NCI-H1092 treated with DMSO at 0.1 percent for 48 hours (cell line): ENCODE results near the gene CDK7.
"Not testable (repeated sequence)": the region's sequence is repeated elsewhere in the genome, so short reads cannot be mapped to it uniquely, and the experiment has no call there.

Source experiments
- DNase-seq: peaks from one replicate; lab custom pipeline; 2025; lab: John Stamatoyannopoulos, UW

The CDK7 gene

DNA sequence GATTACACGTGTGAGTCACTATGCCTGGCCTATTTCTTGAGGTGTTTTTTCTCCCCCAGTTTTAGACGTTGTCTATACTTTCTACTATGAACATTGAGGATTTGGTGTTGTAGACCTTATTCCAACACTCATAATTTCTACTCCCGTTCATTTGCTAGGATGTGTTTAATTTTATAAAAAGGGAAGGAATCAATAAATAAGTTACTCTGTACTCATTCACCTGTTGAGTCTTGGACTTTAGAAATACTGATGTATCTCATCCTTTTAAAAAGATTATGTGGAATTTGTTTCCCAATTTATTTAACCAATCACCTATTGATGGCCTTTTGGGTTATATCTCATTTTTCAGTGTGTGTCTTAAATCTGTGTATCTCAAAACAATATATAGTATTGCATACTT, 3.2 kb downstream of the CDK7 start:
- no peak for DNase-seq

DNA sequence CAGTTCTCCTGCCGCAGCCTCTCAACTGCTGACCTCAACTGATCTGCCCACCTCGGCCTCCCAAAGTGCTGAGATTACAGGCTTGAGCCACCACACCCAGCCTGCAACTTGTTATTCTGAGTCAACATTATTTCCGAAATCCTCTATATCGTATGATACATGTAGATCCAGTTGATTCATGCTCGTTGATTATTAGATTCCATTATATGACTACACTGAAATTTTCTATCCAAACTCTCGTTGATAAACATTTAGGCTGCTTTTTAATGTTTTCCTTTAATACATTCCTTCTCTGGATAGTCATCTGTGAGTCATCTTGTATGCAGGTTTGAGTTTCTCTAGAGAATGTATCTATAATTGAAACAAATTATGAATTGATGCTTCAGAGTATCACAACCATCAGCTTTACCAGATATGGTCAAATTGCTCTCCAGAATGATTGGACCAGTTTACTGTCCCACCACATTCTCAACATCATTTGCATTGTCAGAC, 4.1 kb downstream of the CDK7 start:
- DNase-seq: no peak

DNA sequence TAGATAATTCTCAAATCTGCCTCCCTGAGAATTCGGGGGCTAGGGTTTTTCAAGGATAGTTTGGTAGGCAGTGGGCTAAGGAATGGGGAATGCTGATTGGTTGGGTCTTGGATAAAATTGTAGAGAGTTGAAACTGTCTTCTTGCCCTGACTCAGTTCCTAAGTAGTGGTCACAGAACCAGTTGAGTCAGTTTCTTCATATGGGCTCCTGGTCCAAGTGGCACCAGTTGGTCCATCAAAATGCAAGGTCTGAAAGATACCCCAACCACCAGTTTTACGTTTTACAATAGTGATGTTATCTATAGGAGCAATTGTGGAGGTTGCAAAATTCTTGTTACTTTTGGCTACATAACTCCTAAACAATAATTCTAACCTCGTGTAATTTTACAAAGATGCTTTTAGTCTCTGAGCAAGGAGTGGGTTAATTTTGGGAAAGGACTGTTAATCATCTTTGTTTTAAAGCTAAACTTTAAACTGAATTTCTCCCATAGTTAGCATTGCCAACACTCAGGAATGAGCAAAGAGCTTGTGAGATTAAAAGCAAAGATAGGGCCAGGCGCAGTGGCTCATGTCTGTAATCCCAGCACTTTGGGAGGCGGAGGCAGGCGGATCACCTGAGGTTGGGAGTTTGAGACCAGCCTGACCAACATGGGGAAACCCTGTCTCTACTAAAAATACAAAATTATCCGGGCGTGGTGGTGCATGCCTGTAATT, 7.7 kb downstream of the CDK7 start:
- no peak for DNase-seq

DNA sequence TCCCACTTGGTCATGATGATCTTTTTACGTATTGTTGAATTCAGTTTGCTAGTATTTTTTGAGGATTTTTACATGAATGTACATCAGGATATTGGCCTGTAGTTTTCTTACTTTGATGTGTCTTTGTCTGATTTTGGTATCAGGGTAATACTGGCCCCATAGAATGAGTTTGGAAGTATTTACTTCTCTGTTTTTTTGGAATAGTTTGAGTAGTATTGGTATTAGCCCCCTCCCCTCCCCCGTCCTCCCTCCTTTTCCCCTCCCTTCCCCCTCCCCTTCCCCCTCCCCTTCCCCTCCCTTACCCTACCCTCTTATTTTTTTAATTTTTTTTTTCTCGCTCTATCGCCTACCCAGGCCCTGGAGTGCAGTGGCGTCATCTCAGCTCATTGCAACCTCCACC, 10.3 kb downstream of the CDK7 start:
- DNase-seq: no peak

DNA sequence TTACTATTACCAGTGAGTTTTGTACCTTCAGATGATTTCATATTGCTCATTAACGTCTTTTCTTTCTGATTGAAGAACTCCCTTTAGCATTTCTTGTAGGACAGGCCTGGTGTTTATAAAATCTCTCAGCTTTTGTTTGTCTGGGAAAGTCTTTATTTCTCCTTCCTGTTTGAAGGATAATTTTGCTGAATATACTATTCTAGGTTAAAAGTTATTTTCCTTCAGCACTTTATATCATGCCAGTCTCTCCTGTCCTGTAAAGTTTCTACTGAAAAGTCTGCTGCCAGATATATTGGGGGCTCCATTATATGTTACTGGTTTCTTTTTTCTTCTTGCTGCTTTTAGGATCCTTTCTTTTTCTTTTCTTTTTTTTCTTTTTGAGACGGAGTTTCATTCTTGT, 13.3 kb downstream of the CDK7 start:
- no peak for DNase-seq

DNA sequence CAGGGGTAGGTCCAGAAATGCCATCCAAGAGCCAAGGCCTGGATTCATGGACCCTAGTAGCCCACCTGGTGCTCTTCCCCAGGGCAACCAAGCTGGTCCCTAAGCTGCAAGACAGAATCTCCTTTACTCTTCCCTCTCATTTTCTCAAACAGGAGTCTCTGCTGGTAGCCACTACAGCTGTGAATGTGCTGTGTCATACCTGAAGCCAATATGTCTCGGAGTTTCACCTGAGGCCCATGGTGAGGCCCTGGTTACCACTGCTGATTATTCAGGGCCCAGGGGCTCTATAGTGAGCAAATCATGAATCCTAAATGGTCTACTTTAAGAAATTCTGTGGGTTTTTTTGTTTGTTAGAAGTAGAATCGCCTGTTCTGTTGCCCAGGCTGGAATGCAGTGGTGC, 15.9 kb downstream of the CDK7 start:
- DNase-seq: no peak

DNA sequence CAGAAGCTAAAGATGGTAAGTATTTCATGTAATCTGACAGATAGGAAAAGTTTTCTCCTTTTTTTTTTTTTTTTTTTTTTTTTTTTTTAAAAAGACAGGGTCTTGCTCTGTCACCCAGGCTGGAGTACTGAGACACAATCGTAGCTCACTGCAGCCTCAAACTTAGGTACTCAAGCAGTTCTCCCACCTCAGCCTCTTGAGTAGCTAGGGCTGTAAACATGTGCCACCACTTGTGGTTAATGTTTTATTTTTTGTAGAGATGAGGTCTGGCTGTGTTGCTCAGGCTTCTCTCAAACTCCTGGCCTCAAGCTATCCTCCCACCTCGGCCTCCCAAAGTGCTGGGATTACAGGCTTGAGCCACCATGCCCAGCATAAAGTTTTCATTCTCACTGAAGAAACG, 17.8 kb downstream of the CDK7 start:
- DNase-seq: no peak

DNA sequence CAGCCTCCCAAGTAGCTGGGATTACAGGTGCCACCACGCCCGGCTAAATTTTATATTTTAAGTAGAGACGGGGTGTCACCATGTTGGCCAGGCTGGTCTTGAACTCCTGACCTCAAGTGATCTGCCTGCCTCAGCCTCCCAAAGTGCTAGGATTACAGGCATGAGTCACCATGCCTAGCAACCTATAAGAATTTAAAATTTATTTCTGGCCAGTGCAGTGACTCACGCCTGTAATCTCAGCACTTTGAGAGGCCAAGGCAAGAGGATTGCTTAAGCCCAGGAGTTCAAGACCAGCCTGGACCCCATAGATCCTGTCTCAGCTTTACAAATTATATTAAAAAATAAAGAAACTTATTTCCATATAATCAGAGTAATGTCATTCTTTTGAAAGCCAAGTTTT, 21.3 kb downstream of the CDK7 start:
- not testable (repeated sequence) for DNase-seq

DNA sequence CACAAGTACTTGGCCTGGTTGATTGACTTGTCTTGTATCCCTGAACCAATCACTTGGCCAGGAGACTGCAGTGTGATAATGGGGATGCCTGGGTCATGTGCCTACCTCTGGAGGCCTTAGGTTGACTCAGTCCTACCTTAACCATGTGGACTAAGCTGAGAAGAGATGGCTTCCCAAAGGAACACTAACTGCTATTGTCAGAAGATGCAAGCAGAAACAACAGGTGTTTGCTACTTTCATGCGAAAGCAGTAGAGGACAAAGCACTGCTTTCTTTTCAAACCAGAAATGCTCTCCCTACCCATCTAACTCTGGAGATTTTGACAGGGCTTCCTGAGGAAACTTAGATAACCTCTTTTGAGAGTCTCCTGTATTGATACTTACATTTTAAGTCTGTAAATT, 22.9 kb downstream of the CDK7 start:
- DNase-seq: no peak

DNA sequence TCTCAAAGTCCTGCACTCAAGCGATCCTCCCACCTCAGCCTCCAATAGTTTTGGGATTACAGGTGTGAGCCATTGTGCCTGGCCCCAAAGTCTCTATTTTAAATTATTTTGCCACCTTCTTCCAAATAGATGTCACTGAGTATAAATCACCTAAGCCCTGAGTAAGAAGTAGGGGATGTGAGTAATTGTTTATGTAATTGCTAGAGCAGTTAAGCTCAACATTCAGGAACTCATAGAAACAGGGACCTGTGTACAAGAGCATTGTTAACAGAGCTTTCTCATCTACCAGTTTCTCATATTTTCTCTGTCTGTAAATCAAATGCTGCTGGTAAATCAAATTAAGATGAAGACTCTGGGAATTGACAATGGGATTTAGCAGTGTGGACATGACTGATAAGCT, 26.3 kb downstream of the CDK7 start:
- DNase-seq: no peak

DNA sequence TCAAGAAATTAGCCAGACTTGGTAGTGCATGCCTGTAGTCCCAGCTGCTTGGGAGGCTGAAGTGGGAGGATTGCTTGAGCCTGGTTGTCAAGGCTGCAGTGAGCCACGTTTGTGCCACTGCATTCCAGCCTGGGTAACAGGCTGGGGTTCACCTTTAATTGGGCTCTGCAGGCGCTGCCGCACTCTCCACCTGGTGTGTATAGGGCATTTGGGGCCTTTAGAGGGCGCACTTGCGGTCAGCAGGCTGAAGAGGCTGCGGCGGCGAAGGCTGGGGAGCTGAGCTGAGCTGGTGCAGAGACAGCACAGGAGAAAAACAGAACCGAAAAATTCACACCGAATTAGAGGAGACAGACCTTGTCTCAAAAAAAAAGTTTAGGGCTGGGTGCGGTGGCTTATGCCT, 31.2 kb downstream of the CDK7 start:
- no peak for DNase-seq

DNA sequence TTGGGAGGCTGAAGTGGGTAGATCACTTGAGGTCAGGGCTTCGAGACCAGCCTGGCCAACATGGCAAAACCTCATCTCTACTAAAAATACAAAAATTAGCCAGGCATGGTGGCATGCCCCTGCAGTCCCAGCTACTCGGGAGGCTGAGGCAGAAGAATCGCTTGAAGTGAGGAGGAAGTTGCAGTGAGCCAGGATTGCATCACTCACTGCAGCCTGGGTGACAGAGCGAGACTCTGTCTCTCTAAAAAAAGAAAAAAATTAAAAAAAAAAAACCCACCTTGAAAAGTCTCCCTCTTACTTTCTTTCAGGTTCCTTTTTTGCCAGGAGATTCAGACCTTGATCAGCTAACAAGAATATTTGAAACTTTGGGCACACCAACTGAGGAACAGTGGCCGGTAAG, 34.2 kb downstream of the CDK7 start:
- DNase-seq: no peak

DNA sequence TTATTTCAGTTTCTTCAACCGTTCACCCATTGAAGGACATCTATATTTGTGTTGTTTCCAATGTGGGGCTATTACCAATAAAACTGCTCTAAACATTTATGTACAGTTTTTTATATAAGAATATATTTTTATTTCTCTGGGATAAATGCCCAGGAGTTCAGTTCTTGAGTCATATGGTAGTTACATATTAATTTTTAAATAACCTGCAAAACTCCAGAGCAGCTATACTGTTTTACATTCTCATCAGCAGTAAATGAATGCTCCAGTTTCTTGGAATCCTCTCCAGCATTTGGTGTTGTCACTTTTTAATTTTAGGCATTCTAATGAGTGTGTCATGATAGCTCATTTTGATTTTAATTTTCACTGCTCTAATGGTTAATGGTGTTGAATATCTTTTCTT, 36.2 kb downstream of the CDK7 start:
- DNase-seq: no peak

DNA sequence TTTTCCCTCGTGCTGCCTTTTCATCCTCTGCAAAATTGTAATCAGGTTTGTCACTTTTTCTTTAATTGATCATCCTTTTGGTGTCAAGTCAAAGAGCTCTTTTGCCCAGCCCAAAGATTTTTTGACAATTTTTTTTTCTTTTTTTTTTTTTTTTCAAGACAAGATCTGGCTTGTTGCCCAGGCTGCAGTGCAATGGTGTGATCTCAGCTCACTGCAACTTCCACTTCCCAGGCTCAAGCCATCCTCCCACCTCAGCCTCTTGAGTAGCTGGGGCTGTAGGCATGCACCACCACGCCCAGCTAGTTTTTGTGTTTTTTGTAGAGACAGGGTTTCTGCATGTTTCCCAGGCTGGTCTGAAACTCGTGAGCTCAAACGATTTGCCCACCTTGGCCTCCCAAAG, 36.7 kb downstream of the CDK7 start:
- no peak for DNase-seq

DNA sequence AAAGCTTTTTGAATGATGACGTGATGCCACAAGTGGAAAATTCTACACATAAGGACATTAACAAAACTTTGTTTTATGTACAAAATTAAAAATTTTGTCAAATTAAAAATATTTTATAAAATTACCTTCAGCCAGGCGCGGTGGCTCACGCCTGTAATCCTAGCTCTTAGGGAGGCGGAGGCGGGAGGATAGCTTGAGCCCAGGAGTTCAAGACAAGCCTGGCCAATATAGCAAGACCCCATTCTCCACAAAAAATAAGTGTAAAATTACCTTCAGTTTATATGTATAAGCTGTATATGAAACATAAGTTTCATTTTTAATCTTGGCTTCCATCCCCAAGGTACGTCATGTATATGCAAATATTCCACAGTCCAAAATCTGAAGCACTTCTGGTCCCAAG, 40.9 kb downstream of the CDK7 start:
- DNase-seq: no peak

DNA sequence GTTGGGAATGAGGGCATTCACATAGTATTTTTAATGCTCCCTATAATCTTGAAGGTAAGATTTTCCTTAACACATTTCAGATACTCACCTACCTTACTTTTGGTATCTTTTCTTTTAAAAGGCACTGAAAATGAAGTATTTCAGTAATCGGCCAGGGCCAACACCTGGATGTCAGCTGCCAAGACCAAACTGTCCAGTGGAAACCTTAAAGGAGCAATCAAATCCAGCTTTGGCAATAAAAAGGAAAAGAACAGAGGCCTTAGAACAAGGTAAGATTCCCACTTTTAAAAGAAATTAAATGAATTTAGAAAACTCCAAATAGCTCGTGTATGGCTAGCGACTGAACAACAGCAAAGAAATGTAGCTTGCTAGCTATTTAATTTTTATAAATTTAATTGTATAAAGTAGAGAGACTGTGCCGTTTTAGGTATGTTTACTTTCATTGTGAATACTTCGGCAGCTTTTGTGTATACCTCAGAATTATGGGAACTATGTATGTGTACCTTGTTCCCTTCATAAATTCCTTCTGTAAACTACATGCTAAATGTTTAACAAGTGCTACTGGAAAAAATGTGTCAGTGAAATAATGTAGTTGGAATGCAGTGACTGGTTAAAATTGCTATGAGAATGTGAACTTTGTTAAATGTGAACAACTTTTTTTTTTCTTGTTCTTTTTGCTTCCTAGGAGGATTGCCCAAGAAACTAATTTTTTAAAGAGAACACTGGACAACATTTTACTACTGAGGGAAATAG, 41.9 kb downstream of the CDK7 start:
- no peak for DNase-seq

DNA sequence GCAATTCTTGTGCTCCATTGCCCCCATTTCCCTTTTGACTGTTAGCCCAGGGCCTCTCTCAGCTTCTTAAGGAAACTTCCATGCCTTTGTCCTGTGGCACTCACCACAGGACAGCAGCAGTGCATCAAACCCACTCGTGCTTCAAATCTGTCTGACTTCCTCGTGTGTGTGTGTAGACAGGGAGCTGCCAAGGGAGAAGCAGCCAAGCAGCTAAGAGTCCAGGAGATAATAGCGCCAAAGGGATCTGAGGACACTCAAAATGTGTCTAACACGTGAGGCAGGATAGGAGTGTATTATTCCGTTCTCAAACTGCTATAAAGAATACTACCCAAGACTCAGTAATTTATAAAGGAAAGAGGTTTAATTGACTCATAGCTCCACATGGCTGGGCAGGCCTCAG, 44.8 kb downstream of the CDK7 start:
- DNase-seq: no peak

DNA sequence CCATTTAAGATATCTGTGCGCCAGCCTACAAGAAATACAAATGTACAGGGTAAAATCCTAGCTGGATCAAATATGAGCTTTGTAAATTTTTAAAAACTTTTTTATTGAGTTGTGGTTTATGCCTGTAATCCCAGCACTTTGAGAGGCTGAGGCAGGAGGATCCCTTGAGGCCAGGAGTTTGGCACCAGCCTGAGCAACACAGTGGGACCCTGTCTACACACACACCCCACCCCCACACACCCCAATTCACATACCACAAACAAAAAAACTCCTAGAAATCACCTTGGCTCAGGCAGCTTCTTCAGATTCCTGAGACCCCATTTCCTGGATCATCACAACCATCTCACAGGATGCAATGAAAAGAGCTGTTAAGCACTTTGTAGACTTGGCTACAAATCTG, 46.4 kb downstream of the CDK7 start:
- DNase-seq: no peak

DNA sequence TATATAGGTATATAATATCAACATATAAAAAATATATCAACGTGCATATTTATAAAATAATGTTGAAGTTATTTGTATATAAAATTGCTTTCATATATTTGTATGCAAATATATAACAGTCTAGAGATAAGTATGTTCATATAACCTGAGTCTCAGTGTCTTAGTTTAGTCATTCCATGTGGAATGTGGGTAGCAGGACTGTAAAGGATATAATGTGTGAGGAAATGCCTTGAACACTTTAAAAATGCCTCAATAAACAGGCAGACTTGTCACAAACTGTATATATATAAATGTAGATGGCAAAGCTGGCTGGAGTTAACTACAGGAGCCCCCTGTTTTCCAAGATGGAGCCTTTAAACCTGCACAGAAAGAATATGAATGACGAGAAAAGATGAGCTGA, 49.5 kb downstream of the CDK7 start:
- no peak for DNase-seq

DNA sequence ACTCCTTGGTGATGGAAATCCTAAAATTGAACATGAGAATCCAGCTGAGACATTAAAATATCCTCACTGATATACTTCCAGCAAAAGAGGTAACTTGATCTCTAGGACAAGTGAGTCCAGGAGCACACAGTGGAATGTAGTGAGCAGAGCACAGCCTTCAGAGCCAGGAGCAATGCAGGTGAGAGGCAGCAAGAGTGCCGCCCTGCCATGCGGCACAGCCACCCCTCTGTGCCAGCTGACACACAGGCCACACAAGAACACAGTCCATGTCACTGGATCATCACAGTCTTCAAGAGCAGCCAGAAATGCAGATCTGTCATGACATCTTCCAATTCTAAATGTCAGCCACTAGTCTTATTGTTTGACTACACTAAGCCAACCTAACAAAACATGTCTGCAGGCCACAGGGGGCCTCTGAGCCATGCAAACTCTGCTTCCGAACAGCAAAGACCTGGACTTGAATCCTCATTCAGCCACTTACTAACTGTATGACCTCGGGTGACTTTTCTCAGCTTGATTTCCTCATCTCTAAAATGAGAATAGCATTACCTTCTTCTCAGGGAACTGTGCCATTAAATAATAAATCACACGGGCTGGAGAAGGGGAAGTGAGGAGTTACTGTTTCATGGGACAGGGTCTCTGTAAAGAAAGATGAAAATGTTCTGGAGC, 50.9 kb downstream of the CDK7 start:
- DNase-seq: no peak

DNA sequence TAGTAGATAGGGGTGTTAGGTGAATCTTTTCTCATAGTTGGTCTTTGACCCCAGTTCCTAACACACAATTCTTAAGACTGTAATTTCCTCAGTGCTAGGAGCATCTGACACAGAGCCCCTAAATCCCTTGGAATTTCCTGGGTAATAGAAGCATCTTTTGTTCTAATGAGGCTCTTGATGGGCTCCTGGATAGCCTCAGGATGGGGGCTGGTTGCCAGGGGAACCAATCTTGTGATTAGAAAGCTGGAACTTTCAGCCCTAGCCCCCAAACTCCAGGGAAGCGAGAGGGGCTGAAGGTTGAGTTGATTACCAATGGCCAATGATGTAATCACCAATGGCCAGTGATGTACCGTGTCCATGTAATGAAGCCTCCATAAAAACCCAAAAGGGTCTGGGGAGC, 53.4 kb downstream of the CDK7 start:
- DNase-seq: no peak

DNA sequence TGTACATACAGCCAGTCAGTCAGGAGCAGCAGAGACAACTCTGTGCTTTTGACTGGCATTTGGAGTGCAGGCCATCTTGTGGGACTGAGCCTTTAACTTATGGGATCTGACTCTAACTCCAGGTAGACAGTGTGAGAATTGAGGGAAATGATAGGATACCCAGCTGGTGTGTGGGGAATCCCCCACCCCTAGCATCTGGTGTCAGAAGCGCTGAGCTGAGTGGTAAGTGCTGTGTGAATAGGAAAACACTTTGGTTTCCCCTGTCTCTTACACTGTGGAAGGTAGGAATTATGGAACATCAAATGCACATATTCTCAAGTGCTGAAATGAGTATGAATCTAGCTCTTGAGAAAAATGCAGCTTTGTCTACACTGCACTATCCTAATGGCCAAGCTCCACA, 54.0 kb downstream of the CDK7 start:
- no peak for DNase-seq

DNA sequence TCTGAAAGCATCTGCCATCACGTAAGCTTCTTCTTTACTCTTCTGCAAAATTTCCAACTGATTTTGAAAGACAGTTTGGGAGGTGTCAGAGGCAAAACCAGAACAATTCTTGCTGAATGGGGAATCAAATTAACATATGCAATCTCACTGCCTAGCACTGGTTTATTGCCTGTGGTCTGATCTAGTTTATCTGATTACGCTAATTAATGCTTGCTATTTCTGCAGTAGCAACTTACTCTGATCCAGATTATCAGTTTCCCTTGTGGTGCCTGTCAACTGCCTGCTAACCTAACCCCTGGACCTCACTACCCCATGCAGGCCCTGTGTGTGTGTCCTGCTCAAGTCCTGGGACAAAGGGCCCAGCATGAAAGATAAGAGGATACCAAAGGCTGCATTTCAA, 57.6 kb downstream of the CDK7 start:
- DNase-seq: no peak
